GM21423 (cell line): Measurements from ENCODE around the gene A1BG.

Experiments
- ATAC-seq: cut with Tn5 transposase; IDR thresholded peaks from one replicate; pipeline ENCODE4 v1.9.1; 2021; ENCODE audit warnings: mild to moderate bottlenecking, moderate library complexity; ENCODE audit not compliant: unreplicated experiment

A1BG gene, protein sequence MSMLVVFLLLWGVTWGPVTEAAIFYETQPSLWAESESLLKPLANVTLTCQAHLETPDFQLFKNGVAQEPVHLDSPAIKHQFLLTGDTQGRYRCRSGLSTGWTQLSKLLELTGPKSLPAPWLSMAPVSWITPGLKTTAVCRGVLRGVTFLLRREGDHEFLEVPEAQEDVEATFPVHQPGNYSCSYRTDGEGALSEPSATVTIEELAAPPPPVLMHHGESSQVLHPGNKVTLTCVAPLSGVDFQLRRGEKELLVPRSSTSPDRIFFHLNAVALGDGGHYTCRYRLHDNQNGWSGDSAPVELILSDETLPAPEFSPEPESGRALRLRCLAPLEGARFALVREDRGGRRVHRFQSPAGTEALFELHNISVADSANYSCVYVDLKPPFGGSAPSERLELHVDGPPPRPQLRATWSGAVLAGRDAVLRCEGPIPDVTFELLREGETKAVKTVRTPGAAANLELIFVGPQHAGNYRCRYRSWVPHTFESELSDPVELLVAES

DNA sequence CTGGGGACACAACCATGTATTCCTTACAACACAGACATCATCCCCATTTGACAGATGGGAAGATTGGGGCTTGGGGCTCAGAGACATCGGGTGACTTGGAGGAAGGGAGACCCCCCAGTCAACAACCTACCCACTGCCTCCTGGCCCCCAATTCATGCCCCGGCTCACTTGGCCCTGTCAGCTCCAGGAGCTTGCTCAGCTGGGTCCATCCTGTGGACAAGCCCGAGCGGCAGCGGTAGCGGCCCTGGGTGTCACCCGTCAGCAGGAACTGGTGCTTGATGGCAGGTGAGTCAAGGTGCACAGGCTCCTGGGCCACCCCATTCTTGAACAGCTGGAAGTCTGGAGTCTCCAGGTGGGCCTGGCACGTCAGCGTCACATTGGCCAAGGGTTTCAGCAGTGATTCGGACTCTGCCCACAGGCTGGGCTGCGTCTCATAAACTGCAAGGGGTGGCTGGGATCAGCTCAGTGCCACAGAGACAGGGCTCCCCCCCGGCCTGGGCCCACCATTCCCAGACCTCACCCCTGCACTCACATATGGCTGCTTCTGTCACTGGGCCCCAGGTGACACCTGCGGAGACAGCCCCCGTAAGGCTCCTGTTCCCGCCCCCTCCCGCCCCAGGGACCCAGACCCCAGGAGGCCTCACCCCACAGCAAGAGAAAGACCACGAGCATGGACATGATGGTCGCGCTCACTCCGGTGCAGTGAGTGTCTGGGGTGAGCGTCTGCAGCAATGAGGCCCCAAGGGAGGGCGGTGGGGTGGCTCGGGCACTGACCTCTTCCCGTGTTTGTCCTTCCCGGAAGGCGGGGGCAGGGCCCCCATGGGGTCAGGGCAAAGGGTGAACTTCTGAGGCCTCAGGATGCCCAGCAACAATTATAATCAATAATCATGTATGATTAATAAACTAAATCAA is at the start of gene A1BG:
Gene A1BG, minus strand, starts transcription at position 733 of the 912 bp plus-strand sequence. Its CDS starts 55 bp downstream, at position 678.
- ATAC-seq = no peak

DNA sequence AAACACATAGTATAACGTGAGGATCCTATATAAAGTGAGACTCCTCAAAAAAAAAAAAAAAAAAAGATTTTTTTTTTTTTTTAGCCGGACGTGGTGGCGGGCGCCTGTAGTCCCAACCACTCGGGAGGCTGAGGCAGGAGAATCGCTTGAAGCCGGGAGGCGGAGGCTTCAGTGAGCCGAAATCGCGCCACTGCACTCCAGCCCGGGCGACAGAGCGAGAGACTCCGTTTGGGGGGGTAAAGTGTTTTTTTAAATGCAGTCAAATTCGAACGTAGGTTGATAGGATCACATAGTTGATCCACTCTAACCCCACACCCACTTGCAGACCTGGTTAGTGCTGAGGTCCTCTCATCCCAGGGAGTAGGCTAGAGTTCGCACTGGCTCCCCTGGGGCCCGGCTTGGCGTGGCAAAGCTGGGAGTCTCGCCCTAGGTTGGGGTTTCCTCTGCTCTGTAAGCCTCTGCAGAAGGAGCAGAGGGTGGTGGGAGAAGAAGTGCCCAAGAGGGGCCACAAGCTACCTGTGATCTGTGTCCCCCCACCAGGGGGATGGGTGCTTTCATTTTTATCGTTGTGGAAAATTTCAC is 48.6 kb upstream of the A1BG start:
- no peak for ATAC-seq

DNA sequence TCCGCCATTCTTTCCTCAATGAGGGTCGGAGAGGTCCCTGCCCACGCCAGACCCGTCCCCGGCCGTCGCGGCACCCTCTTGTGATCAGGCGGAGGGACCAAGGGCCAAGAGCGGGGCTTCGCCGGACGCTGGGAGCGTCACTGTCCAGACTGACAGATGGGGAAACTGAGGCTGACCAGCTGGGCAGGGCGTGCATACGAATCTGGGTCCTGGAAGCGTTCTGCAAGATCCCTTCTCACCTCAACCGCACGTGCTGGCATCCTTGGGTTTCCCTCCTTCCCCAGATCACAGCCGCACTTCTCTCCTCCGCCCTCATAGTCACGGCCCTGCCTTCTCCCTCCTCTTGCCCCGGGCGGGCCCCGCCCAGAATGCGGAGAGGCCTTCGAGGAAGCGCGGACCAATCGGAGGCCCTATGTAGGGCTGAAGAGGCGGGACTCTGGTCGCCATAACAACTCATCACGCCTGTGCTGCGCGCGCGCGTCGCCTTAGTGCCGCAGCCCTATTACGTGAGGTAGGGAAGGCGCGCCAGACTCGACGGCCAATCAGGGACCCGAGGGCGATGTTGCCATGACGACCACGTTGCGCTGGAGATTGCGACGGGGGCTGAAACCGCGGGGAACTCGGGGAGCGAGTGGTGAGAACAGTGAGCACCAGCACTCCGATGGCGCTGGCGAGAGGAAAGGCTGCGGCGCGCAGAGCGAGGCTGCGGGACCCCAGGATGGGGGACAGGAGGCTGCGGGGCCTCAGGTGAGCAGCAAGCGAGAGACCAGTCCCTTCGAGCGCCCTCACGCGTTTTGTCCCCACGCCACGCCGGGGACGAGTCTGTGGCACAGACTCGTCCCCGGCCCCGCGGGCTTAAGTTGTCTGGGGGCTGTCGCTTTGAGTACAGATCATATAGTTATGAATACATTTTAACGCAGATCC is 47.9 kb upstream of the A1BG start:
- peak; percentile 98 for ATAC-seq

DNA sequence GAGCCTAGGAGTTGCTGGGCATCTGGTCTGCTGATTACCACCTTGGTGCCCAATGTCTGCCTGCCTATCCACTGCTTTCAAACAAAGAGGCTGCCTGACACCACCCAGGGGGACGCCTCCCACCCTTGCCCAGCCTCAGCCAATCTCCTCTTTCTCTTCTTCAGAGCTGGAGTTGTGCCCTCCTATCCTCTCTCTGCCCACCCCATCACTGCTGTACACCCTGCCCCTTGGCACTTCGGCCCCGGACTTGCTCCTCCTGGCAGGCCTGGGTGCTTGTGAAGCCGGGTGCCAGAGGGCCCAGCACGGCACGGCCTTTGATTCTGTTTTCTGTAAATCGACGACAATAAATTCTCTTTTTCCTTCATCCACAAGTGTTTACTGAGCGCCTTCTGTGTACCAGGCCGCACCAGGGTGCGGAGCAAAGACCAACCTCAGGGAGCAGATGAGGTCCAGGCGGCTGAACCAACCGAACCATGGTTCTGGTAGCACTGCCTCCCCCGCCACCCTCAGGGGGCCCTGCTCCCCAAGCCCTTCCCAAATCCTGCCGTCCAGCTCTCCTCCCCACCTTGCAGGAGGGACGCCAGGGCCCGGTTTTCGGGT is 47.1 kb upstream of the A1BG start:
- ATAC-seq = no peak

DNA sequence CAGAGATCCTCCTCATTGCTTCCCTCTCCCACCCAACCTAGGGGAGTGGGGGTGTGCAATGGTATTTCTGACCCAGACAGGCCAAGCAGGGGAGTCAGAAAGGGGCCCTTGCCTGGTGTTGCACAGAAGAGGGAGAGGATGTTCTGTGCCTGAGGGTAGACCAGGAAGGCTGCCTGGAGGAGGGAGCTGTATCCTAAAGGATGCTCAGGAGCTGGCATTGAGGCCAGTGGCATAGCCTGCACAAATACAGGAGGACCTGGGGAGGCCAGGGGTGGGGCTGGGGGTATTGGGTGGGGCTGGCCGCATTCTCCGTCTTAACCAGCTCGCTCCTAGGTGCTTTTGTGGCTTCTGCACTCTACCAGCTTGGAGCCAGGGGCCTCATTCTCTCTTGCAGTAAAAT is 46.6 kb upstream of the A1BG start:
- no peak for ATAC-seq

DNA sequence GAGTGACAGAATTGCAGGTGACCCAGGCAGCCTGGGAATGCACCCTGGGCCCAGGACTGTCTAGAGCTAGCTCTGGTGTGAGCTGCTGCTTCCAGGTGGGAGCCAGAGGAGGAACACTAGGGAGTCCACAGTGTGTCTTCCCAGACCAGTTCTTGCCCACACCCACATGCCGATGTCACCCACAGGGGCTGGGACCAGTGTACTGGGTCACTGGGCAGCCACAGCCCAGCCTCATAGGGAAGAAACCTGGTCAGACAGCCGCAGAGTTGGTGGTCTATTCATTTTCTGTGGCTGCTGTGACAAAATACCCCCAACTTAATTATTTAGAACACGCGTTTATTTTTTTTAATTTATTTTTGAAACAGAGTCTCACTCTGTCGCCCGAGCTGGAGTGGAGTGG is 45.3 kb upstream of the A1BG start:
- ATAC-seq = no peak

DNA sequence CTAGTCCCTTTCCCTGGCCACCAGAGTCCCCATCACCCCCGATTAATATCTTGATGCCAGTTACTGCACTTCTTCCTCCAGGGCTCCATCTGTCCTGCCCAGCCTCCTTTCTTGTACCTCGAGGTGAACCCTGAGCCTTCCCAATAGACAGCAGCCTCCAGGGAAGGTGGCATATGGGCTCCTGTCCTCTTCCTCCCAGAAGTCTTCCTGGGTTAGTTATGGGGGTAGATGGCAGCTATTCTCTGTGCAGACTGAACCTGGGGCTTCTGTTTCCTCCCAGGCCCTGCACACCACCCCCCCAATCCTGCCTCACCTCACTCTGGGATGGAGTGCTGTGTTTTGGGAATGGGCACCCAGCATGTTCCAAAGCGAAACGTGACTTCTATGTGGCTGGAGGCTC is 44.8 kb upstream of the A1BG start:
- no peak for ATAC-seq

DNA sequence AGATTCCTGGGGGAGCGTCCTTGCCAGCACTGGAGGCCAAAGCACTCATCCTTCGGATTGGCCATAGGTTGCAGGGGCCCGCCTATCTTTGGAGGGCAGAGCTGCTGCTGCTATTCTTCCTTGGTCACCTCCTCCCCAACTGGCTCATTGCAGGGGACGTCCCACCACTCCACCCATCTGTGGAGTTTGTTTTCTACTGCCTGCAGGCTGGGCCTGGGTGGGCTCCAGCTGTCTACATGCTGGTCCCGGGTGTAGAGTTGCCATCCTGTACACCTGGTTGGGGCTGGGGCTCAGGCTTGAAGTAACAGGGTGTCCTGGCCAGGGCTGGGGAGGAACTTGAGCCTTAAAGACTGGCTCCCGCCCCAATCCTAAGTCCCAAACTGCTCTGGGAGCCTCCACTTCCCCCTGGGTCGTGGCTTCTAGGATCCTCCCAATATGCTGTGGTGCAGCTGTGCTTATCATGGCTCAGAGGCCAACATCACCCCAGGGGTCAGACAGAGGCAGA is 44.3 kb upstream of the A1BG start:
- no peak for ATAC-seq

GRCh38 chr19:58396691-58397532 is 43.6 kb upstream of the A1BG start:
- no peak for ATAC-seq

DNA sequence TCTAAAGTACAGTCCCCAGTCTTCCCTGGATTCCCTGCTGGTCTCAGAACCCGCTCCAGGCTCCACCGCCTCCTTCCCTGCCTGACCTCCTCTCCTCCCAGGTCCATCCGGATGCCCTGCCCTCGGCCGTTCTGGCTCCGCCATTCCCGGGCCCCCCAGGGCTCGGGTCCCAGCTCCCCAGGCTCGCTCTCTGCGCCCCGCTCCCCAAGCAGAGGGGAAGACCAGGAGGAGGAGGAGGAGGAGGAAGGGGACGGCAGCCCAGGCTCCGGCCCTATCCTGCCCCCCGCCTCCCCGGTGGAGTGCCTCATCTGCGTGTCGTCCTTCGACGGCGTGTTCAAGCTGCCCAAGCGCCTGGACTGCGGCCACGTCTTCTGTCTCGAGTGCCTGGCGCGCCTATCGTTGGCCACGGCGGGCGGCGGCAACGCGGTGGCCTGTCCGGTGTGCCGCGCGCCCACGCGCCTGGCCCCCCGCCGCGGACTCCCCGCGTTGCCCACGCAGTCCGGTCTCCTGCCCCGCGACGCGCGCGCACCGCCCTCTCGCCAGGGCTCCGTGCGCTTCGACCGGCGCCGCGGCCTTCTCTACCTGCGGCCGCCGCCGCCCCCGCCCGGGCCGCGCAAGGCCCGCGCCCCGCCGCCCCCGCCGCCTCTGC is 42.8 kb upstream of the A1BG start:
- ATAC-seq = no peak

DNA sequence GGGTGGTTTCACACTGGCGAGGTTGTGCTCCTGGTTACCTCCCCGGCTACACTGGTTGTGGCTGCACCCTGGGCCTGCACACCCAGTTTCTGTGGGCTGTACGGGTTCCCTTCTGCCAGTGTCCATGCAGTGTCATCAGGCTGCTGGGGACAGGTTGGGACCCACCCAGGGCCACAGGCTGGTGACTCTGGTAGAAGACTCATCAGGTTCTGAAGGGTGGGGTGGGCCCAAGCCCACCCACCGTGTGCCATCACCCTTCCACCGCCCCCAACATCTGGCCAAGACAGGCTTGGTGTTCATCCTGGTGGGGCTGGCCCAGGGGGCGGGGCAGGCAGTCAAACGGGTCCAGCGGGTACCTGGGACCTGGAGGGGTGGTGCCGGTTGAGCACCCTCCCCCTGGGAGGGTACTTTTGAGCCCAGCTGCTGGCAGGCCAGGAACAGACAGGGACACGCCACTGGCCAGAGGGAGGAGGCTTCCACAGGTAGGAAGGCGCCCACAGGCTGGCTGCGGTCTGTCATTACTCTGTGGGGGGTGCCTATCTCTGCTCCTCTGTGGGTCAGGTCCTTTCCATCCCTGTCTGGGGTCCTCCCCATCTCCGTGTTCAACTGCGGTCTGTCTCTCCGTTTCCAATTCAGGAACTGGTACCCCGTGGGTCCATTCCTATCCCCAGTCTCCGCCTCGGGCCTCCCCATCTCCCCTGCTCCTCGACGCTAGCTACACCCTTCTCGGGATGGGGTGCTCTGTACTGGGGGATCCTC is 42.1 kb upstream of the A1BG start, which contains the start of gene RNF225:
Gene RNF225, plus strand, starts transcription at position 437 of the 759 bp plus-strand sequence. CDS start 434 bp downstream, outside the sequence.
- no peak for ATAC-seq

GRCh38 chr19:58394821-58395219 is 41.5 kb upstream of the A1BG start:
- ATAC-seq = no peak

GRCh38 chr19:58393725-58394033 is 40.4 kb upstream of the A1BG start:
- ATAC-seq = no peak

DNA sequence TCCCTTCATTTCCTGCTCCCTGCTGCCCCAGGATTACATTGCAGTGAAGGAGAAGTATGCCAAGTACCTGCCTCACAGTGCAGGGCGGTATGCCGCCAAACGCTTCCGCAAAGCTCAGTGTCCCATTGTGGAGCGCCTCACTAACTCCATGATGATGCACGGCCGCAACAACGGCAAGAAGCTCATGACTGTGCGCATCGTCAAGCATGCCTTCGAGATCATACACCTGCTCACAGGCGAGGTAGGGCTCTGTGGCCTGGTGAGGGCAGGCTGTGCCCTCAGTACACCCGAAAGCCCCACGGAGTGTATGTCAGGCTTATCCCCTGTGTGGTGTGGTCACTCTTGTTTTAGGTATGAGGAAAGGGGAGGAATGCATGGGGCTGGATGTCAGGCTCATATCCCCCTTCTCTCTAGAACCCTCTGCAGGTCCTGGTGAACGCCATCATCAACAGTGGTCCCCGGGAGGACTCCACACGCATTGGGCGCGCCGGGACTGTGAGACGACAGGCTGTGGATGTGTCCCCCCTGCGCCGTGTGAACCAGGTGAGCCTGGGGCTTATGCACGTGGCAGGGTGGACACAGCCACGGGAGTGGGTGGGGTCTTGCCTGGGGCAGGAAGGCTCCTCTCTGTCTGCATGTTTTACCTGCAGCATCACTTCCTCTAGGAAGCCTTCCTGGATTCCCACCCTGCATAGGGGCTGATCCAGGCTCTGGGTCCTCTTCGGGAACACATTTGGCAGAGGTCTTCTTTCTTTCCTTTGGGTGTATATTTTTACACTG is 39.8 kb upstream of the A1BG start:
- no peak for ATAC-seq

- ATAC-seq = no peak
Observed at GRCh38 chr19:58388175-58388526, 34.9 kb upstream of the A1BG start.

DNA sequence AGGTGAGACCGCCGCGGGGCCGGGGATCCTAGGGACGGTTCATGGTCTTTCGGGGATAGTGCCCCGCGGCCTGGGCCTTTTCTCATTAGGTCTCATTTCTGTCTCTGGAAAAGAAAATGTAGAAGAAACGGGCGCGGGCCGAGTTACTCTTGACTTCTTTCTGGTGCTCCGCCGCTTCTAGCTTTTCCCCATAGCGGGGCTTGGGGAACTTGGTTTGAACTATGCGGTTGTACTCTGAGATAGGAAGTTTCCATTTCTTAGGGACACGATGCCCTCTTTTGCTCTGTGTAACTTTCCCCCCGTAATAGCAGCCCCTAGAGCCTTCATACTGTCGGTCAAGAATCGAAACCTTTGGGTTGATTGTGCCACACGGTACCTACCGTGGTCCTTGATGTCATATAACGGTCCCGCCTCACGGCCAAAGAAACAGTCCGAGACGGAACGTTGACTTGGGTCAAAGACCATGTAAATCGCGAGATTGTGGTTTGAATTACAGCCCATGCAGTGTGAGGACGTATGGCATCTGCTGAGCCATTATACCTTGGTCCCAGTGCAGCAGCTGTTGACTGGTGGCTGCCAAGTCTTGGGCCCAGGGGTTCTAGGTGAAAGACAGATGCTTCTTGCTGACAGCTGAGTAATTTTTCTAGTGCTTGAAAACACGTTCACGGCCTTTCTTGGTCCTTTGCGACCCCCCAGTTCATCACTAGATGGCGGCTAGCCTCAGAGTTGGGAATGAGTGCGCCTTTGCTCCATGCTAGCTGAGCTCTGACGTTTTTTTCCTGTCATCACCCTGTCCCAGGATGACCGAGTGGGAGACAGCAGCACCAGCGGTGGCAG is 34.3 kb upstream of the A1BG start:
- ATAC-seq = no peak
